CD4-positive, alpha-beta T cell treated with Interleukin-6 at 100 ng/mL for 8 hours (primary cell): ENCODE data around the gene STARD3.

Experiments used
- DNase-seq: peaks from one replicate; pipeline ENCODE4 v3.0.0-alpha.2; 2020; ENCODE audit warnings: mixed read lengths, low spot score

The STARD3 gene

GRCh38 chr17:39621523-39622379, 15.2 kb upstream of the STARD3 start:
- peak; percentile 82 for DNase-seq

DNA sequence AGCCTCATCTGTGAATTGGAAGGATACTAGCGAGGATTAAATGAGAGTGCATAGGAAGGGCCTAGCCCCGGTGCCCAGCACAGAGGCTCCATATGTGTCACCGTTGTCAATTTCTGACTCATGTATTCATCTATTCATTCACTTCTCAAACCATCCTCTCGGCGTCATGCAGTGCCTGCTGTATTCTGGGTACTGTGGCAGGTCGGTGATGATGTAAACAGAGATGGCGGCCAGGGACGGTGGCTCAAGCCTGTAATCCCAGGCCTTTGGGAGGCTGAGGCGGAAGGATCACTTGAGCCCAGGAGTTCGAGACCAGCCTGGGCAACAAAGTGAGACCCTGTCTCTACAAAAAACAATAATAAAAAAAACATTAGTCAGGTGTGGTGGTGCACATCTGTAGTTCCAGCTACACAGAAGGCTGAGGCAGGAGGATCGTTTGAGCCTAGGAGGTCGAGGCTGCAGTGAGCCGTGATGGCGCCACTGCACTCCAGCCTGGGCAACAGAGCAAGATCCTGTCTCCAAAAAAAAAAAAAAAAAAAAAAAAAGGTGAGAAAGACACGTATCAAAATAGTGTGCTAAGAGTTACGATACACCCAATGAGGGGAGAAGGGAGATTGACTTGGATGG, 14.5 kb upstream of the STARD3 start:
- DNase-seq, result peak; percentile 30

- DNase-seq, result peak; percentile 80
Measured at GRCh38 chr17:39623356-39623950, 13.5 kb upstream of the STARD3 start.

- DNase-seq, result no peak
Measured at GRCh38 chr17:39624313-39624712, 12.6 kb upstream of the STARD3 start.

GRCh38 chr17:39625198-39625785, 11.7 kb upstream of the STARD3 start:
- DNase-seq, result no peak

GRCh38 chr17:39626171-39627046, 10.5 kb upstream of the STARD3 start, which contains the start of gene PPP1R1B:
TSS of gene PPP1R1B (plus strand) at chr17:39626952. CDS start at chr17:39627393, 441 bp downstream.
- no peak for DNase-seq

DNA sequence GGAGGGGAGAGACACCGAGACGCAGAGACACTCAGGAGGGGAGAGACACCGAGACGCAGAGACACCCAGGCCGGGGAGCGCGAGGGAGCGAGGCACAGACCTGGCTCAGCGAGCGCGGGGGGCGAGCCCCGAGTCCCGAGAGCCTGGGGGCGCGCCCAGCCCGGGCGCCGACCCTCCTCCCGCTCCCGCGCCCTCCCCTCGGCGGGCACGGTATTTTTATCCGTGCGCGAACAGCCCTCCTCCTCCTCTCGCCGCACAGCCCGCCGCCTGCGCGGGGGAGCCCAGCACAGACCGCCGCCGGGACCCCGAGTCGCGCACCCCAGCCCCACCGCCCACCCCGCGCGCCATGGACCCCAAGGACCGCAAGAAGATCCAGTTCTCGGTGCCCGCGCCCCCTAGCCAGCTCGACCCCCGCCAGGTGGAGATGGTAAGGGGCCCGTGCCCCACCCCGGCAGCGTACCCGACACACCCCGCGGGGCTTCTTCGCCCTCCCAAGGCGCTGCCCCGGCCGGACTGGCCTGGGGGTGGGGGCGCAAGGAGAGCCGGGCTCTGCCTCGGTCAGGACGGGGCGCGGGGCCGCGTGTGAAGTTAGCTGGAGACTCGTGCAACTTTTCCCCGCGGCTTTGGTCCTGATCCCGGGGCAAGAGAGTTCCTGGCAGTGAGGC, 9.8 kb upstream of the STARD3 start:
- DNase-seq, result no peak

DNA sequence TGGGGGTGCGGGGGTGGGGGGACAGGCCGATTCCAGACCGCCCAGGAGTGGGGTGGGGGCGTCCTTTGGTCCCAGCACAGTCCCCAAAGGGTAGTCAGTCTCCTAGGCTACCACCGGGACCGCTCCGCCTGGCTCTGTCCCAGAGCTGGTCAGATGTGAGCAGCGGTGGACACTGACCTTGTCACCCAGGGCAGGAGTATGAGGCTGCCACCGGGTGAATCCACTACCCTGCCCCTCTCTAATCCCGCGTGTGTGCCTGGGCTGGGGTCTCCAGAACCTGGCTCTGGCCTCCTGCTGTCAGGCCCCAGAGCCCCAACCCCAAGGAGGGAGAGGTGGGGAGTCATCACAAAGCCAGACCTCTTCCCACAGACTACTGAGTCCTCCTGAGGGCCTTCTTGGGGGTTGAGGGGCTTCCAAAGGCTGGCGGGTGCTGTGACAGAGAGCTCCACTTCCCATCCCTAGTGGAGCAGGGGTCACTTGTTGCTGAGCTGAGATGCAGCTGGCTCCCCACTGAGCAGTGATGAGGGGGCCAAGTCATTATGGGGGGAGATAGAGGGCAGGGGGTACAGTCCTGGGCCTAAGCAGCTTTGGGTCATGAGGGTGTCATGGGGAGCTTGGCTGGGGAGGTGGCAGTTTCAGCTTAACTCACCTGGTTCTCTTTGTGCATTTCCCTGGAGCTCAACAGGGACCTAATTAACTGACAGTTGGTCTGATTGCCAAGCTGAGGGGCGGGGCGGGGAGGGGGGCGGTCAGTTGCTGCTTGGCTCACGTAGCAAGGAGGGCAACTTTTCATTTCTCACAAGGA, 9.0 kb upstream of the STARD3 start:
- no peak for DNase-seq

DNA sequence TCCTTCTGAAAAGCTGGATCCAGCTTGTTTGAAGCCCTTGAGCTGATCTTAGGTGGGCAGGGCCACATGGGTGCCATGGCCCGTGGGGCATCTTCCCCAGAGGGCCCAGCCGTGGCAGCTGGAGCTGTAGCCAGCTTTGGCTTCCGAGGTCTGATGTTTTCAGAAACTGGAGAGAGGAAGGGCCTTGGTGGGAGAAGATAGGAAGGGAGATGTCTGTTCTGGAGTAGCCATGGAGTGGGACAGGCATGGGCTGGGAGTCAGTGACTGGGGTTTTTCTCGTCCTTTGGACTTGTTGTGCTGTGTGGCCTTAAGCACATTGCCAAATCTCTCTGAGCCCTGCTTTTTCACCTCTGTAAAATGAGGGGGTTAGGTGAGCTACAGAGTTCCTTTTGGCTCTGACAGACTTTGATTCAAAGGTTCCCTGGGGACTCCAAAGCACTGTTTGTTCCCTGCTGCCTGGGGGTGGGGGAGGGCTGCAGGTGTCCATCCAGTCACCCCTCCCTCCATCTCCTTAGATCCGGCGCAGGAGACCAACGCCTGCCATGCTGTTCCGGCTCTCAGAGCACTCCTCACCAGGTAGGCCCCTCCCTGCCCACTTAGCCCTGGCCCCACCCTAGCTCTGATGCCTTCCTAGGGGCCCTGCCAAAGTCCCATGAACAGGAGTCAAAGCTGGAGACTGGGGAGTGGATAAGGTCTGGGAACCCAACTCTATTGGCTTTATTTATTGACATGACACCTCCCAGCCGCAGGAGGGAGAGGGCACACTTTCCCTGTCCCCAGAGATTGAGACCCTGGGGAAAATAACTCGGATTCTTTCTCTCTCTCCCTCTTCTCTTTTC, 8.1 kb upstream of the STARD3 start:
- no peak for DNase-seq

DNA sequence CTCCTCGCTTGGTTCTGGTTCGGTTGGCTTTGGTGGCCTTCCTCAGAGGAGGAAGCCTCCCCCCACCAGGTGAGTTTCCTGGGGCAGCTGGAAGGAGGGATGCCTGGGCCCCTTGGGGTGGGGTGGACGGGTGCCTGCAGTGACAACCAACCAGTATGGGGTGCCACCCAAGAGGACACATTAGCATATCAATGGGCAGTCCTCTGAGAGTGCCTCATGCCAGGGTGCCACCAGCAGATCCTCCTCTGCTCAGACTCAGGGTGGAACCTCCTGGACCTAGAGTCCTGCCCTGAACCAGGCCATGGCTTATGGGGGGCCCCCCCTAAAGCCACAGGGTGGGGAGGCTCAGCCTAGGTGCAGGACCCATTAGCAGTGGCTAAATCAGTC, 7.5 kb upstream of the STARD3 start:
- no peak for DNase-seq

DNA sequence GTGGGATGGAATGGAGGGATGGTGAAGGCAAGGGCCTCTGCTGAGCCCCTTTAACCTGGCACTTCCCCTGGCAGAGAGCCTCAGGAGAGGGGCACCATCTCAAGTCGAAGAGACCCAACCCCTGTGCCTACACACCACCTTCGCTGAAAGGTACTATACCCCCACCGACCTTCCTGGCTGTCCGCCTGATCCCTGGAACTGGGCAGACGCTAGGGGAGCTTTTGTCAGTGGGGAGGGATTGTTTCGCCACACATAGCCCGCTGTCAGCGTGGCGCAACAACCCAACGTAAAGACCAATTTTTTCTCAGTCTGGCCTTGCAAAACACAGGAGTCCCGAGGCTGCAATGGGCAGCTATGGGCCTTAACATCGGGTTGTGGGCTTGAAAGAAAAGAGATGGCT, 7.0 kb upstream of the STARD3 start:
- no peak for DNase-seq

- no peak for DNase-seq
Measured at GRCh38 chr17:39631403-39631802, 5.5 kb upstream of the STARD3 start.

GRCh38 chr17:39632153-39632941, 4.6 kb upstream of the STARD3 start:
- no peak for DNase-seq

DNA sequence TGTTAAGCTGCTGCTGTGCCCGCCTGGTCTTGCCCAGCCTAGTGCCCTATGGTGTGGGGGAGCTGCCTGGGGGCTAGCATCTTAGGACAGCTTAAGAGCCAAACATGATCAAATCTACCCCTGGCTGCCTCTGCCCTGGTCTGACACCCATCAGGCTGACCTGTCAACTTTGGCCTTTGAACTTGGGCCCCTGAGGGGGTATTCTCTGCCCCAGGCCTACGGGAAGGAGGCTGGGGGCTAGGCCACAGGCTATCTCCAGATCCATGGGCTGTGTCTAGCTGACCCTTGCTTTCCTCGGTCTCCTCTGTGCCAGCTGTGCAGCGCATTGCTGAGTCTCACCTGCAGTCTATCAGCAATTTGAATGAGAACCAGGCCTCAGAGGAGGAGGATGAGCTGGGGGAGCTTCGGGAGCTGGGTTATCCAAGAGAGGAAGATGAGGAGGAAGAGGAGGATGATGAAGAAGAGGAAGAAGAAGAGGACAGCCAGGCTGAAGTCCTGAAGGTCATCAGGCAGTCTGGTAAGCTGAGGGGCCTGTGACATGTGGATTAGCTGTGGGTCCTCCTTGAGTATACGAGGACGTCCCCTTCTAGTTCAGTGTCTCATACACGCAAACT, 3.3 kb upstream of the STARD3 start:
- no peak for DNase-seq

- DNase-seq, result peak; percentile 24
Measured at GRCh38 chr17:39634384-39634871, 2.5 kb upstream of the STARD3 start.

- DNase-seq, result no peak
Measured at GRCh38 chr17:39635614-39636176, 1.2 kb upstream of the STARD3 start.

- DNase-seq, result no peak
Measured at GRCh38 chr17:39636587-39636926, 387 bp upstream of the STARD3 start.

DNA sequence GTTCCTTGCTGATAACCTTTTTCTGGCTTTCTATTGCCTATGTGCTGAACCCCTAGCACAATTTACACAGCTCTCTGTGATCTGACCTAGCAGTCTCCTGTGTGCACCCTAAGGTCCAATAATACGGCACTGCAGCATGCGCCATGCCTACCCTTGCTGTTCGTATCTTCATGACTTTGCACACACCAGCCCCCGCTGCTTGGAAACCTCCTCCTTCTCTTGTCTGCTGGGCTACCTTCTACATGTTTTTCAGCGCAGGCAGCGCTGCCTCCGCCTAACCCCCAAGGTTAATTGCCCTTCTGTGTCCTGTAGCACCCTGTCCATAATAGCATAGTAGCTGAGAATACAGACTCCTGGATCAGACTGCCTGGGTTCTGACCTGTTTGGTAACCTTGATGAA, 1.4 kb downstream of the STARD3 start:
- DNase-seq, result no peak
